Colonic mucosa (tissue), 4 donors: Measurements from ENCODE around the gene ETNK1. TPM values are rescaled to one million over a fixed set of nuclear protein-coding genes. Genes with fewer than 3 reads are reported as not detected.

Experiments used
- DNase-seq: peaks from one replicate; pipeline ENCODE4 v3.0.0-alpha.2; 2020
- H3K27ac ChIP-seq: fragments of 200-600 bp; one replicate; pipeline ENCODE4 v1.8.0; 2021
- H3K27me3 ChIP-seq: fragments of 200-600 bp; one replicate; pipeline ENCODE4 v1.8.0; 2021
- H3K36me3 ChIP-seq: fragments of 200-600 bp; one replicate; pipeline ENCODE4 v1.8.0; 2021
- H3K4me1 ChIP-seq: fragments of 200-600 bp; one replicate; pipeline ENCODE4 v1.8.0; 2021; ENCODE audit warnings: mild to moderate bottlenecking
- H3K4me3 ChIP-seq: fragments of 200-600 bp; one replicate; pipeline ENCODE4 v1.8.0; 2021
- H3K9ac ChIP-seq, 2 donors: one replicate each; pipeline ENCODE4 v1.7.0; 2013; ENCODE audit warnings: control low read depth in 2 of 2, low read depth in 2 of 2, low read length in 2 of 2
- H3K9me3 ChIP-seq: fragments of 200-600 bp; one replicate; pipeline ENCODE4 v1.8.0; 2021
- CTCF ChIP-seq: fragments of 200-600 bp; IDR thresholded peaks from one replicate; pipeline ENCODE4 v1.8.0; 2022; ENCODE audit warnings: antibody characterized with exemption, mild to moderate bottlenecking
- intact Hi-C: fragments of 100-400 bp; cut with DNase I; formaldehyde crosslinking; loops from one replicate; pipeline ENCODE4 v1.14.1; 2022
- total RNA-seq, 2 donors: library from RNA; stranded (reverse); fragmentation: NEBNext Ultra II Directional in 1 of 2; extraction: Animal tissue kit (Norgen Biotek cat#: 25700) in 1 of 2; gene quantifications; one replicate each; pipeline ENCODE4 v1.2.1, GENCODE V29; 2021
- donor health status: healthy.
- donor health status: DM: no; HTN: no; CAD: no.
- donor health status: DM: no; HTN: no; CAD: no.

The ETNK1 gene
- total RNA-seq, 2 donors from 2014 or later = 82.4 to 115 TPM

- H3K27me3 ChIP-seq = no peaks in the 10 kb centered on the region
- no peak for TF ChIP-seq CTCF
- H3K9me3 ChIP-seq = no peaks in the 10 kb centered on the region
- no peaks in the 10 kb centered on the region for H3K36me3 ChIP-seq
- H3K4me3 ChIP-seq = no peak overlapping the region
- no peak overlapping the region for H3K9ac ChIP-seq
- H3K27ac ChIP-seq = no peak overlapping the region
- DNase-seq = no peak
- intact Hi-C loops = loop anchor here (5.0 kb wide), 1 partner anchor 103 kb away; no protein-coding TSS in a partner anchor
- no peaks in the 10 kb centered on the region for H3K4me1 ChIP-seq
These were observed 9.9 kb downstream of the ETNK1 start for GRCh38 chr12:22634883-22635282.

GRCh38 chr12:22635812-22636211 is 10.8 kb downstream of the ETNK1 start:
- intact Hi-C loops = no loop called here
- H3K36me3 ChIP-seq = no peaks in the 10 kb centered on the region
- H3K4me1 ChIP-seq = no peaks in the 10 kb centered on the region
- H3K9me3 ChIP-seq = no peaks in the 10 kb centered on the region
- no peak overlapping the region for H3K9ac ChIP-seq
- no peak overlapping the region for H3K4me3 ChIP-seq
- no peak overlapping the region for H3K27ac ChIP-seq
- no peaks in the 10 kb centered on the region for H3K27me3 ChIP-seq
- TF ChIP-seq CTCF = no peak
- no peak for DNase-seq

- no peaks in the 10 kb centered on the region for H3K27me3 ChIP-seq
These were observed 15.9 kb downstream of the ETNK1 start for GRCh38 chr12:22640851-22641250.

GRCh38 chr12:22641353-22642053 is 16.5 kb downstream of the ETNK1 start:
- Histone ChIP-seq H3K27ac (no peak overlapping the region), H3K4me1 (no peaks in the 10 kb centered on the region), H3K9me3 (no peaks in the 10 kb centered on the region), H3K27me3 (no peaks in the 10 kb centered on the region), H3K4me3 (no peak overlapping the region), H3K9ac (no peak overlapping the region), H3K36me3 (no peaks in the 10 kb centered on the region)
- no peak for DNase-seq
- TF ChIP-seq CTCF = no peak
- intact Hi-C loops = no loop called here

More at GRCh38 chr12:22640851-22641250, 15.9 kb downstream of the ETNK1 start:
- no peak overlapping the region for H3K27ac ChIP-seq
- no peaks in the 10 kb centered on the region for H3K4me1 ChIP-seq
- no peak overlapping the region for H3K9ac ChIP-seq
- no peak for DNase-seq
- H3K4me3 ChIP-seq = no peak overlapping the region
- H3K9me3 ChIP-seq = no peaks in the 10 kb centered on the region
- H3K36me3 ChIP-seq = no peaks in the 10 kb centered on the region
- intact Hi-C loops = no loop called here
- no peak for TF ChIP-seq CTCF

- intact Hi-C loops = no loop called here
- H3K27me3 ChIP-seq = no peaks in the 10 kb centered on the region
- no peak overlapping the region for H3K27ac ChIP-seq
- DNase-seq = no peak
- H3K9ac ChIP-seq = no peak overlapping the region
- no peaks in the 10 kb centered on the region for H3K4me1 ChIP-seq
- TF ChIP-seq CTCF = no peak
- H3K4me3 ChIP-seq = no peak overlapping the region
- H3K9me3 ChIP-seq = no peaks in the 10 kb centered on the region
- no peaks in the 10 kb centered on the region for H3K36me3 ChIP-seq
These were observed 23.7 kb downstream of the ETNK1 start for GRCh38 chr12:22648668-22649067.
